H1 (cell line): ENCODE results near the gene CREB1. TPM values are rescaled to one million over a fixed set of nuclear protein-coding genes. Genes with fewer than 3 reads are reported as not detected.

Experiments
- CTCF ChIA-PET: fragments of 300-600 bp; sonication (Branson Sonifier 250); formaldehyde crosslinking; loops from one replicate; lab custom pipeline; 2021; ENCODE audit not compliant: partially characterized antibody; lab: Charles Lee
- POLR2A ChIA-PET: fragments of 300-600 bp; sonication (Branson Sonifier 250); formaldehyde crosslinking; loops from one replicate; lab custom pipeline; 2021; ENCODE audit warnings: inconsistent platforms; ENCODE audit not compliant: partially characterized antibody; lab: Charles Lee
- DNase-seq, 2 experiments: peaks; one replicate each; pipeline versions ENCODE4 v3.0.0 to v3.0.0-alpha.2; 2010 to 2022; ENCODE audit warnings: low spot score in 2 of 2, low read depth in 1 of 2, mixed read lengths in 1 of 2
- FAIRE-seq: peaks from 2 replicates; lab custom pipeline; 2011; peaks lifted over from hg19 to GRCh38; lab: Jason Lieb, UNC
- H2AFZ ChIP-seq: 2 replicates; pipeline ENCODE4 v1.8.1; 2012; ENCODE audit warnings: low read length, inconsistent platforms
- H2AK5ac ChIP-seq: 2 replicates; pipeline ENCODE4 v1.6.1; 2013; ENCODE audit warnings: low read depth, low read length
- H2BK120ac ChIP-seq: replicated peaks from 2 replicates; pipeline ENCODE3; 2013; ENCODE audit warnings: low read depth, low read length, inconsistent platforms
- H2BK12ac ChIP-seq: 2 replicates; pipeline ENCODE4 v1.6.1; 2013; ENCODE audit warnings: low read depth, low read length
- H2BK15ac ChIP-seq: 2 replicates; pipeline ENCODE4 v1.6.1; 2013; ENCODE audit warnings: low read length
- H2BK20ac ChIP-seq: 2 replicates; pipeline ENCODE4 v1.6.1; 2013; ENCODE audit warnings: low read length
- H2BK5ac ChIP-seq: 2 replicates; pipeline ENCODE4 v1.6.1; 2013; ENCODE audit warnings: low read depth, low read length
- H3K14ac ChIP-seq: 2 replicates; pipeline ENCODE4 v1.6.1; 2013; ENCODE audit warnings: inconsistent platforms; ENCODE audit not compliant: insufficient read length
- H3K18ac ChIP-seq: 2 replicates; pipeline ENCODE4 v1.6.1; 2013; ENCODE audit warnings: low read length; ENCODE audit errors: extremely low read depth
- H3K23ac ChIP-seq: 2 replicates; pipeline ENCODE4 v1.6.1; 2013; ENCODE audit warnings: inconsistent platforms; ENCODE audit not compliant: insufficient read length
- H3K23me2 ChIP-seq: 2 replicates; pipeline ENCODE4 v1.6.1; 2013; ENCODE audit warnings: low read depth, low read length
- H3K27ac ChIP-seq: 2 replicates; pipeline ENCODE4 v1.6.1; 2011; ENCODE audit warnings: low read depth, low read length, inconsistent platforms
- H3K27me3 ChIP-seq, 4 experiments: replicated peaks in 1 of 4; 1 replicate in 1 of 4; 2 replicates in 3 of 4; pipeline versions ENCODE4 v1.6.1 to v1.8.1; 2011 to 2013; ENCODE audit warnings: low read length in 3 of 4, mild to moderate bottlenecking in 3 of 4, inconsistent platforms in 2 of 4, mixed read lengths in 2 of 4, moderate library complexity in 1 of 4; ENCODE audit not compliant: control insufficient read depth in 3 of 4, insufficient read depth in 3 of 4; ENCODE audit errors: extremely low read depth in 1 of 4
- H3K36me3 ChIP-seq, 4 experiments: 2 replicates each; pipeline versions ENCODE4 v1.6.1 to v1.8.1; 2011 to 2013; ENCODE audit warnings: mild to moderate bottlenecking in 4 of 4, low read length in 3 of 4, moderate library complexity in 2 of 4, control low read depth in 1 of 4, inconsistent platforms in 1 of 4; ENCODE audit not compliant: insufficient read depth in 4 of 4, control insufficient read depth in 2 of 4
- H3K4ac ChIP-seq: replicated peaks from 2 replicates; pipeline ENCODE3; 2013; ENCODE audit warnings: low read length, low read depth, mixed read lengths, inconsistent platforms; ENCODE audit not compliant: insufficient read length
- H3K4me1 ChIP-seq, 4 experiments: replicated peaks in 1 of 4; 1 replicate in 1 of 4; 2 replicates in 3 of 4; pipeline versions ENCODE4 v1.6.1 to v1.8.1; 2011 to 2013; ENCODE audit warnings: low read length in 3 of 4, inconsistent platforms in 2 of 4, mixed read lengths in 1 of 4; ENCODE audit not compliant: insufficient read depth in 4 of 4, control insufficient read depth in 3 of 4
- H3K4me2 ChIP-seq, 2 experiments: 2 replicates each; pipeline versions ENCODE4 v1.6.1 to v1.8.1; 2011 to 2013; ENCODE audit warnings: low read depth in 2 of 2, low read length in 2 of 2, control low read depth in 1 of 2, inconsistent platforms in 1 of 2, mild to moderate bottlenecking in 1 of 2; ENCODE audit not compliant: insufficient read depth in 1 of 2
- H3K4me3 ChIP-seq, 4 experiments: fragments of 200-600, 300-600 bp in 1 of 4; sonication (generic), shearing (Covaris generic), sonication (Bioruptor Twin) in 1 of 4; 2 replicates each; pipeline versions ENCODE4 v1.5.1 to v1.8.1; 2011 to 2016; ENCODE audit warnings: low read length in 4 of 4, low read depth in 3 of 4, control low read depth in 2 of 4, inconsistent platforms in 2 of 4, mild to moderate bottlenecking in 2 of 4, mixed read lengths in 1 of 4, moderate library complexity in 1 of 4; ENCODE audit not compliant: insufficient read depth in 2 of 4; ENCODE audit errors: extremely low read depth in 1 of 4
- H3K56ac ChIP-seq: replicated peaks from 2 replicates; pipeline ENCODE3; 2013; ENCODE audit warnings: low read depth, mild to moderate bottlenecking, mixed read lengths, low read length, inconsistent platforms; ENCODE audit not compliant: insufficient read length
- H3K79me1 ChIP-seq: 2 replicates; pipeline ENCODE4 v1.6.1; 2013; ENCODE audit warnings: low read depth, low read length, control low read depth
- H3K79me2 ChIP-seq, 2 experiments: 2 replicates each; pipeline versions ENCODE4 v1.6.1 to v1.8.1; 2012 to 2013; ENCODE audit warnings: low read length in 2 of 2, mild to moderate bottlenecking in 2 of 2, inconsistent platforms in 1 of 2; ENCODE audit not compliant: insufficient read depth in 2 of 2, control insufficient read depth in 1 of 2
- H3K9ac ChIP-seq, 4 experiments: replicated peaks in 1 of 4; 1 replicate in 1 of 4; 2 replicates in 3 of 4; pipeline versions ENCODE4 v1.6.1 to v1.8.1; 2011 to 2013; ENCODE audit warnings: low read depth in 3 of 4, low read length in 3 of 4, control low read depth in 2 of 4, mild to moderate bottlenecking in 2 of 4, moderate library complexity in 2 of 4, inconsistent platforms in 1 of 4; ENCODE audit errors: extremely low read depth in 1 of 4
- H3K9me3 ChIP-seq, 2 experiments: 2 replicates each; pipeline versions ENCODE4 v1.6.1 to v1.8.1; 2012 to 2013; ENCODE audit warnings: mild to moderate bottlenecking in 2 of 2, moderate library complexity in 2 of 2, control low read depth in 1 of 2, inconsistent platforms in 1 of 2, low read depth in 1 of 2, low read length in 1 of 2, mixed read lengths in 1 of 2; ENCODE audit not compliant: insufficient read depth in 2 of 2
- H4K20me1 ChIP-seq, 2 experiments: replicated peaks in 1 of 2; 2 replicates each; pipeline versions ENCODE3 to v1.8.1; 2011 to 2013; ENCODE audit warnings: inconsistent platforms in 2 of 2, low read length in 2 of 2, mild to moderate bottlenecking in 1 of 2; ENCODE audit not compliant: insufficient read depth in 2 of 2, control insufficient read depth in 1 of 2
- H4K5ac ChIP-seq: 2 replicates; pipeline ENCODE4 v1.6.1; 2013; ENCODE audit warnings: low read length, low read depth, mixed read lengths, inconsistent platforms; ENCODE audit not compliant: insufficient read length
- H4K8ac ChIP-seq: 2 replicates; pipeline ENCODE4 v1.8.0; 2013; ENCODE audit warnings: mild to moderate bottlenecking, moderate library complexity, low read length, inconsistent platforms; ENCODE audit not compliant: insufficient read depth; ENCODE audit errors: extremely low read depth
- H4K91ac ChIP-seq: replicated peaks from 2 replicates; pipeline ENCODE3; 2013; ENCODE audit warnings: low read length, mixed read lengths, inconsistent platforms; ENCODE audit not compliant: insufficient read length
- BACH1 ChIP-seq: IDR thresholded peaks from 2 replicates; pipeline ENCODE4 v1.6.1; 2012; ENCODE audit warnings: low read length, improper control_type of control experiment
- BCL11A ChIP-seq, 2 experiments: IDR thresholded peaks; one replicate each; pipeline ENCODE4 v1.6.1; 2011; ENCODE audit warnings: low read depth in 2 of 2, low read length in 2 of 2, mild to moderate bottlenecking in 2 of 2
- CHD1 ChIP-seq: IDR thresholded peaks from 2 replicates; pipeline ENCODE4 v1.6.1; 2012; ENCODE audit warnings: low read depth, low read length, improper control_type of control experiment
- CHD2 ChIP-seq: IDR thresholded peaks from 2 replicates; pipeline ENCODE4 v1.6.1; 2012; ENCODE audit warnings: low read length, improper control_type of control experiment
- JUN ChIP-seq: IDR thresholded peaks from 2 replicates; pipeline ENCODE4 v1.6.1; 2011; ENCODE audit warnings: low read depth, mild to moderate bottlenecking, improper control_type of control experiment, low read length
- JUND ChIP-seq: IDR thresholded peaks from 2 replicates; pipeline ENCODE4 v1.6.1; 2011; ENCODE audit warnings: mild to moderate bottlenecking, improper control_type of control experiment, low read length
- MAFK ChIP-seq: IDR thresholded peaks from 2 replicates; pipeline ENCODE4 v1.6.1; 2012; ENCODE audit warnings: low read depth, mild to moderate bottlenecking, improper control_type of control experiment, low read length
- PHF8 ChIP-seq: fragments of 200-600 bp; sonication (generic); conservative IDR thresholded peaks from 2 replicates; pipeline ENCODE4 v1.7.1; 2012; ENCODE audit warnings: low read depth, mild to moderate bottlenecking, inconsistent platforms, low read length, moderate library complexity
- POLR2A ChIP-seq, 2 experiments: IDR thresholded peaks; 1 replicate in 1 of 2; 2 replicates in 1 of 2; pipeline ENCODE4 v1.6.1; 2011; ENCODE audit warnings: low read depth in 2 of 2, low read length in 2 of 2, mild to moderate bottlenecking in 2 of 2; ENCODE audit errors: control extremely low read depth in 1 of 2
- RBBP5 ChIP-seq: IDR thresholded peaks from 2 replicates; pipeline ENCODE4 v1.7.1; 2012; ENCODE audit warnings: low read depth, mild to moderate bottlenecking, inconsistent platforms, low read length, moderate library complexity, borderline replicate concordance
- RFX5 ChIP-seq: IDR thresholded peaks from 2 replicates; pipeline ENCODE4 v1.6.1; 2011; ENCODE audit warnings: low read depth, low read length, improper control_type of control experiment, borderline replicate concordance
- SIRT6 ChIP-seq: IDR thresholded peaks from one replicate; pipeline ENCODE4 v1.7.1; 2012; ENCODE audit warnings: low read length, inconsistent platforms
- SP1 ChIP-seq: IDR thresholded peaks from 2 replicates; pipeline ENCODE4 v1.6.1; 2011; ENCODE audit warnings: low read depth, low read length
- SP4 ChIP-seq: IDR thresholded peaks from 2 replicates; pipeline ENCODE4 v1.6.1; 2012; ENCODE audit warnings: low read length, inconsistent platforms
- WGBS, 2 experiments: shearing (Covaris generic) in 1 of 2; methylation state at CpG; one replicate each; pipeline versions ENCODE4 v1.1.6 to v1.1.7; 2013 to 2015; ENCODE audit warnings: low lambda C conversion rate in 2 of 2, mixed read lengths in 2 of 2, inconsistent platforms in 1 of 2, low coverage in 1 of 2, missing lambda C conversion rate in 1 of 2; ENCODE audit not compliant: insufficient replicate concordance in 2 of 2, insufficient coverage in 1 of 2, insufficient read length in 1 of 2; ENCODE audit errors: extremely low coverage in 1 of 2, missing lambda C conversion rate in 1 of 2; 5-methylcytosine and 5-hydroxymethylcytosine counted together
- polyA plus RNA-seq, 7 experiments: library from polyadenylated mRNA; depleted of rRNA in 3 of 7; stranded (reverse) in 5 of 7; unstranded in 2 of 7; fragments of >200 nt in 5 of 7; fragments of 200-250 nt in 2 of 7; gene quantifications; 1 replicate in 5 of 7; 2 replicates in 1 of 7; 4 replicates in 1 of 7; pipeline versions ENCODE4 v1.2.1 to v1.2.3, GENCODE V29; 2011 to 2013; ENCODE audit warnings: missing spikeins in 2 of 7, mixed read lengths in 2 of 7
- total RNA-seq: library from RNA; stranded (reverse); fragmentation: NEBNext Ultra II Directional; extraction: Animal tissue kit (Norgen Biotek cat#: 25700); gene quantifications from 2 replicates; pipeline ENCODE4 v1.2.1, GENCODE V29; 2021
- TF ChIP-seq, protein P1 (sequence below): IDR thresholded peaks from 2 replicates; pipeline ENCODE4 v1.6.1; 2012; ENCODE audit warnings: low read length, inconsistent platforms

Gene CREB1
- total and polyA plus RNA-seq, 2 of the 8 experiments (the other 6 are each of a cell fraction or from before 2014, with no cell fraction given): 46.3 to 99.0 TPM

DNA sequence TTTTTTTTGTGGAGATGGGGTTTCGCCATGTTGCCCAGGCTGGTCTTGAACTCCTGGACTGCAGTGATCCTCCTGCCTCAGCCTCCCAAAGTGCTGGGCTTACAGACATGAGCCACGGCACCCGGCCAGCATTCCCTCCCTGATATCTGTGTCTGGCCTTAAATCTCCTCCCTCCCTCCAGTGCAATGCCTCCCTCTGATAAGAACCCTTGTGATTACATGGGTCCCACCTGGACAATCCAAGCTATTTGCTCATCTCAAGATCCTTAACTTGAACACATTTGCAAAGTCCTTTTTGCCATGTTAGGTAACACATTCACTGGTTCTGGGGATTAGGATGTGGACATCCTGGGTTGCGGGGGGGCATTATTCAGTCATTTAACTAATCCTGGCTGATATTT lies 40.5 kb upstream of the CREB1 start:
- Histone ChIP-seq H2BK12ac (no peak overlapping the region), H3K4me2 (no peak overlapping the region), H3K4me1 (no peaks in the 10 kb centered on the region), H3K9me3 (no peaks in the 10 kb centered on the region), H3K27ac (no peak overlapping the region), H3K27me3 (no peaks in the 10 kb centered on the region), H2BK5ac (no peak overlapping the region), H4K91ac (no peak overlapping the region), H2BK120ac (no peak overlapping the region), H2AK5ac (no peak overlapping the region), H3K14ac (no peak overlapping the region), H3K56ac (no peak overlapping the region), H2AFZ (no peak overlapping the region), H2BK15ac (no peak overlapping the region), H3K9ac (no peak overlapping the region), H2BK20ac (no peak overlapping the region), H3K23ac (no peak overlapping the region), H3K4me3 (no peak overlapping the region), H4K20me1 (no peaks in the 10 kb centered on the region), H4K8ac (no peak overlapping the region), H3K36me3 (no peaks in the 10 kb centered on the region), H3K18ac (no peak overlapping the region), H3K79me2 (no peaks in the 10 kb centered on the region), H4K5ac (no peak overlapping the region), H3K4ac (no peak overlapping the region), H3K79me1 (no peaks in the 10 kb centered on the region), H3K23me2 (no peaks in the 10 kb centered on the region)
- ChIA-PET POLR2A (no interaction called here), CTCF (interaction anchor here (0.6 kb wide), 1 partner anchor 414 kb away, joined by 3 read pairs; no protein-coding TSS in a partner anchor)
- WGBS, 2 experiments: 92% methylated on average over 3 of the region's 4 CpGs; no CpG with 5 or more reads in 1 of the 2 experiments
- DNase-seq (no peak), FAIRE-seq (no peak)
- TF ChIP-seq SP4 (no peak), JUN (no peak), POLR2A (IDR thresholded peaks at IDR 0.05; ENCODE audit: control extremely low read depth in 1 of 2, low read depth in 2 of 2, low read length in 2 of 2) (no peak), MAFK (no peak), RBBP5 (no peak), RFX5 (no peak), BCL11A (IDR thresholded peaks at IDR 0.05; ENCODE audit: low read depth in 2 of 2, low read length in 2 of 2) (no peak), PHF8 (no peak), SP1 (no peak), JUND (no peak), CHD1 (no peak), CHD2 (no peak), BACH1 (no peak), SIRT6 (no peak)
- TF ChIP-seq, protein P1, sequence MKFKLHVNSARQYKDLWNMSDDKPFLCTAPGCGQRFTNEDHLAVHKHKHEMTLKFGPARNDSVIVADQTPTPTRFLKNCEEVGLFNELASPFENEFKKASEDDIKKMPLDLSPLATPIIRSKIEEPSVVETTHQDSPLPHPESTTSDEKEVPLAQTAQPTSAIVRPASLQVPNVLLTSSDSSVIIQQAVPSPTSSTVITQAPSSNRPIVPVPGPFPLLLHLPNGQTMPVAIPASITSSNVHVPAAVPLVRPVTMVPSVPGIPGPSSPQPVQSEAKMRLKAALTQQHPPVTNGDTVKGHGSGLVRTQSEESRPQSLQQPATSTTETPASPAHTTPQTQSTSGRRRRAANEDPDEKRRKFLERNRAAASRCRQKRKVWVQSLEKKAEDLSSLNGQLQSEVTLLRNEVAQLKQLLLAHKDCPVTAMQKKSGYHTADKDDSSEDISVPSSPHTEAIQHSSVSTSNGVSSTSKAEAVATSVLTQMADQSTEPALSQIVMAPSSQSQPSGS: no peak
